ENCODE data around the gene REC8. TPM values are rescaled to one million over a fixed set of nuclear protein-coding genes. Genes with fewer than 3 reads are reported as not detected.

The REC8 gene
- total and polyA plus RNA-seq, 10 of the 15 experiments (the other 5 are each of a cell fraction or from before 2014, with no cell fraction given), result 4.2 to 76.9 (median 29.1) TPM

DNA sequence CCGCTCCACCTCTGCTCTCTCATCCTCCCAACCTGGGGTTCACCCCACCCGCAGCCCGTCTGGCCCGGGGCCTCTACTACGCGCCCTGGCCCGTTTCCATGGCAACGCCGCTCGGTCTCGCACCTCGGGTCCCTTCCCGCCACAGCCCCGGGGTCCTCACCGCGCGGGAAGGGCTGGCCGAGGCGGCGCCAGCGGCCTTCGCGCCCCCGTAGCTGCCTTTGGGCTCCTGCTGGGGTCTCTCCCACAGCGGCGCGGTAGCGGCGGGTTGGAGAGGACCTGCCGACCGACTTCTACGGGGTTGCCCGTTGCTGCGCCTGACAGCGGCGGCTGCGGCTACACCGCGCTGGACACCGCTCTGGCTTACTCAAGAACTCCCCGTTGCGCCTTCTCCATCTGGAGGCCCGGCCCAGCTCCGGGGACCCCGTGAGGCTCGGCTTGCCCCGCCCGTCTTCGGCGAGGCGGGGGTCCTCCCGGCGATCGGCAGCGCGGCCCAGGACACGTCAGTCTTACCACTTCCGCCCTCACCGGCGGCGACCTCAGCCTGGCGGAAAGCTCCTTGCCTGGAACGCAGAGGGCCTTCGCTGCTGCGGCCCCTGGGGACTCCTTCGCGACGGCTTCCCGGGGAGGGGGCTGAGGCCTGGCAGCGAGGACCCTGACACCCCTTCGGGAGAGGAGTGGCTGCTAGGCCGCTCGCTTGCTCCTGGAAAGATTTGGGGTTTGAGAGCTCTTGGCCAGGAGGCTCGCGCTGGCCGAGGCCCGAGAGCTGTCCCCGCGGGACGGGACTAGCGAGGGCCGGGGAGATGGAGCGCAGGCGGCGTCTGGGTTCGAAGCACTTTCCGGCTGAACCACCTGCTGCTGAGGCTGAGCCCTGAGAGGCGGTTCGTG is 23.5 kb downstream of the REC8 start, which contains the start of gene TM9SF1 (continued):
- TF ChIP-seq, protein P1, sequence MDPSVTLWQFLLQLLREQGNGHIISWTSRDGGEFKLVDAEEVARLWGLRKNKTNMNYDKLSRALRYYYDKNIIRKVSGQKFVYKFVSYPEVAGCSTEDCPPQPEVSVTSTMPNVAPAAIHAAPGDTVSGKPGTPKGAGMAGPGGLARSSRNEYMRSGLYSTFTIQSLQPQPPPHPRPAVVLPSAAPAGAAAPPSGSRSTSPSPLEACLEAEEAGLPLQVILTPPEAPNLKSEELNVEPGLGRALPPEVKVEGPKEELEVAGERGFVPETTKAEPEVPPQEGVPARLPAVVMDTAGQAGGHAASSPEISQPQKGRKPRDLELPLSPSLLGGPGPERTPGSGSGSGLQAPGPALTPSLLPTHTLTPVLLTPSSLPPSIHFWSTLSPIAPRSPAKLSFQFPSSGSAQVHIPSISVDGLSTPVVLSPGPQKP (IDR thresholded peaks at IDR 0.05; ENCODE audit: low read depth, low read length), result peak; percentile 61; the same call in 1 of the 2 replicates
- TF ChIP-seq SIN3A (IDR thresholded peaks at IDR 0.05; ENCODE audit: low read depth, low read length) (peak; percentile 87), GATAD2B (conservative IDR thresholded peaks at IDR 0.05; ENCODE audit: low read depth) (peak; percentile 98), NBN (IDR thresholded peaks at IDR 0.05) (peak; percentile 87; the same call in 1 of the 2 replicates), TAF1 (IDR thresholded peaks at IDR 0.05; ENCODE audit: borderline replicate concordance, low read depth, low read length) (peak; percentile 61; the same call in 1 of the 2 replicates), NR2F1 (conservative IDR thresholded peaks at IDR 0.05) (peak; percentile 72), IKZF2 (IDR thresholded peaks at IDR 0.05) (peak in 1 of 2 experiments; percentile 24; a peak in 2 of 4 replicates), KLF5 (IDR thresholded peaks at IDR 0.05; ENCODE audit: partially characterized antibody) (peak; percentile 87), TARDBP (IDR thresholded peaks at IDR 0.05; ENCODE audit: borderline replicate concordance) (peak; percentile 79), LARP7 (IDR thresholded peaks at IDR 0.05) (peak; percentile 98), CBX5 (IDR thresholded peaks at IDR 0.05; ENCODE audit: low read depth) (peak; percentile 40; the same call in 1 of the 2 replicates)
- TF ChIP-seq, protein P2, sequence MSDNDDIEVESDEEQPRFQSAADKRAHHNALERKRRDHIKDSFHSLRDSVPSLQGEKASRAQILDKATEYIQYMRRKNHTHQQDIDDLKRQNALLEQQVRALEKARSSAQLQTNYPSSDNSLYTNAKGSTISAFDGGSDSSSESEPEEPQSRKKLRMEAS (IDR thresholded peaks at IDR 0.05; ENCODE audit: low read depth, low read length), result peak; percentile 89
- TF ChIP-seq, protein P3, sequence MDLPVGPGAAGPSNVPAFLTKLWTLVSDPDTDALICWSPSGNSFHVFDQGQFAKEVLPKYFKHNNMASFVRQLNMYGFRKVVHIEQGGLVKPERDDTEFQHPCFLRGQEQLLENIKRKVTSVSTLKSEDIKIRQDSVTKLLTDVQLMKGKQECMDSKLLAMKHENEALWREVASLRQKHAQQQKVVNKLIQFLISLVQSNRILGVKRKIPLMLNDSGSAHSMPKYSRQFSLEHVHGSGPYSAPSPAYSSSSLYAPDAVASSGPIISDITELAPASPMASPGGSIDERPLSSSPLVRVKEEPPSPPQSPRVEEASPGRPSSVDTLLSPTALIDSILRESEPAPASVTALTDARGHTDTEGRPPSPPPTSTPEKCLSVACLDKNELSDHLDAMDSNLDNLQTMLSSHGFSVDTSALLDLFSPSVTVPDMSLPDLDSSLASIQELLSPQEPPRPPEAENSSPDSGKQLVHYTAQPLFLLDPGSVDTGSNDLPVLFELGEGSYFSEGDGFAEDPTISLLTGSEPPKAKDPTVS (IDR thresholded peaks at IDR 0.05; ENCODE audit: low read depth, low read length), result no peak; the same call in 1 of the 2 replicates
- TF ChIP-seq, protein P4, sequence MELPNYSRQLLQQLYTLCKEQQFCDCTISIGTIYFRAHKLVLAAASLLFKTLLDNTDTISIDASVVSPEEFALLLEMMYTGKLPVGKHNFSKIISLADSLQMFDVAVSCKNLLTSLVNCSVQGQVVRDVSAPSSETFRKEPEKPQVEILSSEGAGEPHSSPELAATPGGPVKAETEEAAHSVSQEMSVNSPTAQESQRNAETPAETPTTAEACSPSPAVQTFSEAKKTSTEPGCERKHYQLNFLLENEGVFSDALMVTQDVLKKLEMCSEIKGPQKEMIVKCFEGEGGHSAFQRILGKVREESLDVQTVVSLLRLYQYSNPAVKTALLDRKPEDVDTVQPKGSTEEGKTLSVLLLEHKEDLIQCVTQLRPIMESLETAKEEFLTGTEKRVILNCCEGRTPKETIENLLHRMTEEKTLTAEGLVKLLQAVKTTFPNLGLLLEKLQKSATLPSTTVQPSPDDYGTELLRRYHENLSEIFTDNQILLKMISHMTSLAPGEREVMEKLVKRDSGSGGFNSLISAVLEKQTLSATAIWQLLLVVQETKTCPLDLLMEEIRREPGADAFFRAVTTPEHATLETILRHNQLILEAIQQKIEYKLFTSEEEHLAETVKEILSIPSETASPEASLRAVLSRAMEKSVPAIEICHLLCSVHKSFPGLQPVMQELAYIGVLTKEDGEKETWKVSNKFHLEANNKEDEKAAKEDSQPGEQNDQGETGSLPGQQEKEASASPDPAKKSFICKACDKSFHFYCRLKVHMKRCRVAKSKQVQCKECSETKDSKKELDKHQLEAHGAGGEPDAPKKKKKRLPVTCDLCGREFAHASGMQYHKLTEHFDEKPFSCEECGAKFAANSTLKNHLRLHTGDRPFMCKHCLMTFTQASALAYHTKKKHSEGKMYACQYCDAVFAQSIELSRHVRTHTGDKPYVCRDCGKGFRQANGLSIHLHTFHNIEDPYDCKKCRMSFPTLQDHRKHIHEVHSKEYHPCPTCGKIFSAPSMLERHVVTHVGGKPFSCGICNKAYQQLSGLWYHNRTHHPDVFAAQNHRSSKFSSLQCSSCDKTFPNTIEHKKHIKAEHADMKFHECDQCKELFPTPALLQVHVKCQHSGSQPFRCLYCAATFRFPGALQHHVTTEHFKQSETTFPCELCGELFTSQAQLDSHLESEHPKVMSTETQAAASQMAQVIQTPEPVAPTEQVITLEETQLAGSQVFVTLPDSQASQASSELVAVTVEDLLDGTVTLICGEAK (IDR thresholded peaks at IDR 0.05; ENCODE audit: borderline replicate concordance), result peak; percentile 91
- TF ChIP-seq, protein P5, sequence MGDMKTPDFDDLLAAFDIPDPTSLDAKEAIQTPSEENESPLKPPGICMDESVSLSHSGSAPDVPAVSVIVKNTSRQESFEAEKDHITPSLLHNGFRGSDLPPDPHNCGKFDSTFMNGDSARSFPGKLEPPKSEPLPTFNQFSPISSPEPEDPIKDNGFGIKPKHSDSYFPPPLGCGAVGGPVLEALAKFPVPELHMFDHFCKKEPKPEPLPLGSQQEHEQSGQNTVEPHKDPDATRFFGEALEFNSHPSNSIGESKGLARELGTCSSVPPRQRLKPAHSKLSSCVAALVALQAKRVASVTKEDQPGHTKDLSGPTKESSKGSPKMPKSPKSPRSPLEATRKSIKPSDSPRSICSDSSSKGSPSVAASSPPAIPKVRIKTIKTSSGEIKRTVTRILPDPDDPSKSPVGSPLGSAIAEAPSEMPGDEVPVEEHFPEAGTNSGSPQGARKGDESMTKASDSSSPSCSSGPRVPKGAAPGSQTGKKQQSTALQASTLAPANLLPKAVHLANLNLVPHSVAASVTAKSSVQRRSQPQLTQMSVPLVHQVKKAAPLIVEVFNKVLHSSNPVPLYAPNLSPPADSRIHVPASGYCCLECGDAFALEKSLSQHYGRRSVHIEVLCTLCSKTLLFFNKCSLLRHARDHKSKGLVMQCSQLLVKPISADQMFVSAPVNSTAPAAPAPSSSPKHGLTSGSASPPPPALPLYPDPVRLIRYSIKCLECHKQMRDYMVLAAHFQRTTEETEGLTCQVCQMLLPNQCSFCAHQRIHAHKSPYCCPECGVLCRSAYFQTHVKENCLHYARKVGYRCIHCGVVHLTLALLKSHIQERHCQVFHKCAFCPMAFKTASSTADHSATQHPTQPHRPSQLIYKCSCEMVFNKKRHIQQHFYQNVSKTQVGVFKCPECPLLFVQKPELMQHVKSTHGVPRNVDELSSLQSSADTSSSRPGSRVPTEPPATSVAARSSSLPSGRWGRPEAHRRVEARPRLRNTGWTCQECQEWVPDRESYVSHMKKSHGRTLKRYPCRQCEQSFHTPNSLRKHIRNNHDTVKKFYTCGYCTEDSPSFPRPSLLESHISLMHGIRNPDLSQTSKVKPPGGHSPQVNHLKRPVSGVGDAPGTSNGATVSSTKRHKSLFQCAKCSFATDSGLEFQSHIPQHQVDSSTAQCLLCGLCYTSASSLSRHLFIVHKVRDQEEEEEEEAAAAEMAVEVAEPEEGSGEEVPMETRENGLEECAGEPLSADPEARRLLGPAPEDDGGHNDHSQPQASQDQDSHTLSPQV (IDR thresholded peaks at IDR 0.05), result peak; percentile 73; the same call in 1 of the 2 replicates
